ENCODE results near the gene LMX1B.

DNA sequence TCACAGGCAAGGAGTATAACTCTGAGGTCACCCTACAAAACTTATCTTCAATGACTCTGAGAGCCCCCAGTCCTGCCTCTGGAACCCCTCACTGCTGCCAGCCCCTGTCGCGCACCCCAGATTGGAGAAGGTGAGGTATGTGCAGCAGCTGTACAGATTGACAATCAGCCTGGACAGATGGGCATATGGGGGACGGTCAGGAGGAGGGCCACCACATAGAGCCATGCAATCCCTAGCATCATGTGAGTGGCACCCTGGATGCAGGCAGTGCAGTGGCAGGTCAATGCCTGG, 90.1 kb downstream of the LMX1B start:
- TF ChIP-seq POLR2A (IDR thresholded peaks at IDR 0.05): no peak
- TF ChIP-seq, protein P1, sequence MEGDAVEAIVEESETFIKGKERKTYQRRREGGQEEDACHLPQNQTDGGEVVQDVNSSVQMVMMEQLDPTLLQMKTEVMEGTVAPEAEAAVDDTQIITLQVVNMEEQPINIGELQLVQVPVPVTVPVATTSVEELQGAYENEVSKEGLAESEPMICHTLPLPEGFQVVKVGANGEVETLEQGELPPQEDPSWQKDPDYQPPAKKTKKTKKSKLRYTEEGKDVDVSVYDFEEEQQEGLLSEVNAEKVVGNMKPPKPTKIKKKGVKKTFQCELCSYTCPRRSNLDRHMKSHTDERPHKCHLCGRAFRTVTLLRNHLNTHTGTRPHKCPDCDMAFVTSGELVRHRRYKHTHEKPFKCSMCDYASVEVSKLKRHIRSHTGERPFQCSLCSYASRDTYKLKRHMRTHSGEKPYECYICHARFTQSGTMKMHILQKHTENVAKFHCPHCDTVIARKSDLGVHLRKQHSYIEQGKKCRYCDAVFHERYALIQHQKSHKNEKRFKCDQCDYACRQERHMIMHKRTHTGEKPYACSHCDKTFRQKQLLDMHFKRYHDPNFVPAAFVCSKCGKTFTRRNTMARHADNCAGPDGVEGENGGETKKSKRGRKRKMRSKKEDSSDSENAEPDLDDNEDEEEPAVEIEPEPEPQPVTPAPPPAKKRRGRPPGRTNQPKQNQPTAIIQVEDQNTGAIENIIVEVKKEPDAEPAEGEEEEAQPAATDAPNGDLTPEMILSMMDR (IDR thresholded peaks at IDR 0.05): no peak
- no peak for TF ChIP-seq POLR2AphosphoS5 (IDR thresholded peaks at IDR 0.05)
- TF ChIP-seq EP300 (IDR thresholded peaks at IDR 0.05): no peak

All from sigmoid colon (tissue), 4 donors.